K562 (cell line): ENCODE measurements around the gene CDC20. TPM values are rescaled to one million over a fixed set of nuclear protein-coding genes. Genes with fewer than 3 reads are reported as not detected.
A peak's percentile ranks its signal among the peaks of the same experiment; 100 is the strongest.

Experiments used
- ATAC-seq: fragments of 200-7000 bp; cut with Tn5 transposase; 3 replicates; pipeline ENCODE4 v1.9.1; 2020; ENCODE audit warnings: moderate library complexity
- BruUV-seq: library from RNA; stranded (reverse); fragments of 400-500 nt; replicated peaks from 2 replicates; lab custom pipeline; 2021; lab: Mats Ljungman, UMichigan
- CTCF ChIA-PET: fragments of 300-600 bp; formaldehyde crosslinking; extraction: SDS; loops from one replicate; lab custom pipeline; 2021; ENCODE audit warnings: low intra/inter-chr PET ratio; lab: Yijun Ruan, JAX
- POLR2A ChIA-PET: fragments of 300-600, 350-650 bp; sonication (Branson Sonifier 250); formaldehyde crosslinking; extraction: SDS; loops from one replicate; lab custom pipeline; 2021; ENCODE audit warnings: antibody characterized with exemption, inconsistent platforms; lab: Yijun Ruan, JAX
- DNase-seq, 4 experiments: peaks; one replicate each; pipeline versions ENCODE4 v3.0.0 to v3.0.0-alpha.2; 2011 to 2018; ENCODE audit warnings: low spot score in 3 of 4, mixed read lengths in 3 of 4; ENCODE audit errors: extremely low read depth in 1 of 4
- FAIRE-seq: peaks from 2 replicates; lab custom pipeline; 2011; peaks lifted over from hg19 to GRCh38; lab: Jason Lieb, UNC
- H2AFZ ChIP-seq: 2 replicates; pipeline ENCODE4 v1.6.0; 2011; ENCODE audit warnings: low read depth, low read length, control low read depth, inconsistent platforms
- H3K27ac ChIP-seq: fragments of 200-600 bp; 3 replicates; pipeline ENCODE4 v1.8.0; 2011; ENCODE audit warnings: low read depth, mild to moderate bottlenecking, control low read depth, inconsistent platforms, low read length, moderate library complexity, mixed read lengths; ENCODE audit errors: extremely low read depth
- H3K27me3 ChIP-seq, 2 experiments: fragments of 300-600 bp in 1 of 2; 2 replicates in 1 of 2; 3 replicates in 1 of 2; pipeline versions ENCODE4 v1.6.0 to v1.8.0; 2011; ENCODE audit warnings: inconsistent platforms in 2 of 2, low read length in 2 of 2, mild to moderate bottlenecking in 1 of 2, mixed read lengths in 1 of 2, moderate library complexity in 1 of 2; ENCODE audit not compliant: control insufficient read depth in 2 of 2, insufficient read depth in 2 of 2
- H3K36me3 ChIP-seq: fragments of 300-600 bp; 3 replicates; pipeline ENCODE4 v1.8.0; 2011; ENCODE audit warnings: mild to moderate bottlenecking, low read length, inconsistent platforms; ENCODE audit not compliant: control insufficient read depth, insufficient read depth
- H3K4me1 ChIP-seq, 2 experiments: fragments of 200-600 bp in 1 of 2; replicated peaks in 1 of 2; 2 replicates in 1 of 2; 3 replicates in 1 of 2; pipeline versions ENCODE4 v1.5.1 to v1.8.0; 2011; ENCODE audit warnings: inconsistent platforms in 2 of 2, low read length in 2 of 2, mild to moderate bottlenecking in 1 of 2, mixed read lengths in 1 of 2, moderate library complexity in 1 of 2; ENCODE audit not compliant: control insufficient read depth in 2 of 2, insufficient read depth in 2 of 2
- H3K4me2 ChIP-seq: 2 replicates; pipeline ENCODE4 v1.6.1; 2011; ENCODE audit warnings: low read length, control low read depth, inconsistent platforms, mixed read lengths; ENCODE audit not compliant: insufficient read depth
- H3K4me3 ChIP-seq: fragments of 200-600 bp; sonication (generic), shearing (Covaris generic); 2 replicates; pipeline ENCODE4 v1.5.1; 2016; ENCODE audit warnings: control low read depth, inconsistent platforms
- H3K79me2 ChIP-seq: fragments of 200-600 bp; 3 replicates; pipeline ENCODE4 v1.8.0; 2011; ENCODE audit warnings: low read length, inconsistent platforms; ENCODE audit not compliant: control insufficient read depth, insufficient read depth
- H3K9ac ChIP-seq, 2 experiments: 2 replicates each; pipeline versions ENCODE4 v1.6.0 to v1.6.1; 2011; ENCODE audit warnings: low read depth in 2 of 2, low read length in 2 of 2, control low read depth in 1 of 2, inconsistent platforms in 1 of 2, mild to moderate bottlenecking in 1 of 2, mixed read lengths in 1 of 2; ENCODE audit not compliant: insufficient read depth in 1 of 2
- H3K9me1 ChIP-seq: one replicate; pipeline ENCODE4 v1.6.0; 2011; ENCODE audit warnings: inconsistent platforms, mild to moderate bottlenecking, low read length, moderate library complexity; ENCODE audit not compliant: control insufficient read depth, insufficient read depth
- H3K9me3 ChIP-seq: replicated peaks from 2 replicates; pipeline ENCODE4 v1.5.1; 2011; ENCODE audit warnings: low read depth, low read length, inconsistent platforms; ENCODE audit not compliant: control insufficient read depth, insufficient read depth
- H4K20me1 ChIP-seq: replicated peaks from 2 replicates; pipeline ENCODE4 v1.6.1; 2011; ENCODE audit warnings: low read length, inconsistent platforms, mixed read lengths; ENCODE audit not compliant: control insufficient read depth, insufficient read depth
- BACH1 ChIP-seq: fragments of 200-800 bp; sonication (Bioruptor generic); IDR thresholded peaks from 2 replicates; pipeline ENCODE4 v1.6.1; 2016; ENCODE audit warnings: missing genetic modification characterization, missing compliant biosample characterization
- BHLHE40 ChIP-seq: IDR thresholded peaks from 2 replicates; pipeline ENCODE4 v1.6.1; 2011; ENCODE audit warnings: low read length, improper control_type of control experiment
- EZH2 ChIP-seq: IDR thresholded peaks from 2 replicates; pipeline ENCODE4 v1.6.1; 2012; ENCODE audit warnings: low read depth, mild to moderate bottlenecking, inconsistent platforms, low read length, borderline replicate concordance
- FUS ChIP-seq: fragments of 200-400 bp; formaldehyde crosslinking; optimal IDR thresholded peaks from 2 replicates; pipeline ENCODE3; 2017; ENCODE audit warnings: low read depth, low read length
- GATAD2B ChIP-seq: fragments of 450-650 bp; IDR thresholded peaks from 2 replicates; pipeline ENCODE4 v1.6.1; 2017; ENCODE audit warnings: mild to moderate bottlenecking, borderline replicate concordance
- LCOR ChIP-seq: sonication (generic); formaldehyde crosslinking; IDR thresholded peaks from 2 replicates; pipeline ENCODE4 v1.8.0; 2022; ENCODE audit warnings: mild to moderate bottlenecking, missing genetic modification reagents
- MLLT1 ChIP-seq, 2 experiments: fragments of 450-650 bp; IDR thresholded peaks; 2 replicates each; pipeline ENCODE4 v1.6.1; 2016
- NONO ChIP-seq, 2 experiments: fragments of 200-400 bp in 1 of 2; fragments of 450-650 bp in 1 of 2; formaldehyde crosslinking in 1 of 2; IDR thresholded peaks; 2 replicates each; pipeline ENCODE4 v1.6.1; 2017; ENCODE audit warnings: low read depth in 2 of 2, mild to moderate bottlenecking in 2 of 2, moderate library complexity in 2 of 2, low read length in 1 of 2
- RBM22 ChIP-seq: fragments of 200-400 bp; formaldehyde crosslinking; IDR thresholded peaks from 2 replicates; pipeline ENCODE4 v1.6.1; 2018; ENCODE audit warnings: low read length, low read depth; ENCODE audit not compliant: poor library complexity, severe bottlenecking
- RHOXF2B ChIP-seq: fragments of 250-450 bp; sonication (Bioruptor Pico); conservative IDR thresholded peaks from 2 replicates; pipeline ENCODE4 v1.5.1; 2021
- SAFB ChIP-seq: fragments of 200-400 bp; formaldehyde crosslinking; IDR thresholded peaks from 2 replicates; pipeline ENCODE4 v1.6.1; 2017; ENCODE audit warnings: low read depth, low read length, borderline replicate concordance
- SMARCC2 ChIP-seq: fragments of 450-650 bp; IDR thresholded peaks from 2 replicates; pipeline ENCODE4 v1.6.1; 2017; ENCODE audit warnings: antibody characterized with exemption, moderate library complexity, mild to moderate bottlenecking, low read depth
- SREBF1 ChIP-seq: fragments of 150-350 bp; IDR thresholded peaks from 2 replicates; pipeline ENCODE4 v1.6.1; 2014; ENCODE audit warnings: antibody characterized with exemption, low read depth, low read length, borderline replicate concordance
- STAT5A ChIP-seq: IDR thresholded peaks from 2 replicates; pipeline ENCODE4 v1.6.1; 2012; ENCODE audit warnings: low read length, inconsistent platforms, borderline replicate concordance
- TAF9B ChIP-seq: fragments of 450-650 bp; IDR thresholded peaks from 2 replicates; pipeline ENCODE4 v1.6.1; 2018; ENCODE audit warnings: mild to moderate bottlenecking; ENCODE audit not compliant: partially characterized antibody
- TCF3 ChIP-seq: sonication (generic); formaldehyde crosslinking; IDR thresholded peaks from 2 replicates; pipeline ENCODE4 v1.4.0; 2020; ENCODE audit warnings: mild to moderate bottlenecking, missing genetic modification reagents
- TEAD4 ChIP-seq, 2 experiments: sonication (generic) in 1 of 2; formaldehyde crosslinking in 1 of 2; IDR thresholded peaks; 2 replicates each; pipeline versions ENCODE4 v1.6.1 to v1.8.0; 2012 to 2022; ENCODE audit warnings: borderline replicate concordance in 1 of 2, inconsistent platforms in 1 of 2, low read length in 1 of 2, mild to moderate bottlenecking in 1 of 2, missing genetic modification reagents in 1 of 2
- ZBTB9 ChIP-seq: fragments of 450-650 bp; formaldehyde crosslinking; IDR thresholded peaks from 2 replicates; pipeline ENCODE4 v1.4.0; 2020; ENCODE audit warnings: mild to moderate bottlenecking, moderate library complexity
- WGBS: fragments of 100-300 bp; shearing (Covaris generic); methylation state at CpG from one replicate; pipeline ENCODE4 v1.1.6; 2016; ENCODE audit warnings: low coverage, mixed read lengths; ENCODE audit not compliant: insufficient coverage; ENCODE audit errors: missing lambda C conversion rate; 5-methylcytosine and 5-hydroxymethylcytosine counted together
- in situ Hi-C: fragments of 300-500 bp; cut with MboI; formaldehyde crosslinking; loops from 4 replicates; pipeline ENCODE4 v1.15.0; 2018; ENCODE audit warnings: inconsistent platforms, mixed read lengths
- intact Hi-C: fragments of 100-400 bp; cut with micrococcal nuclease; formaldehyde crosslinking; loops from 2 replicates; pipeline ENCODE4 v1.14.2; 2022
- polyA plus RNA-seq, 8 experiments: library from polyadenylated mRNA; depleted of rRNA in 4 of 8; stranded (reverse) in 5 of 8; unstranded in 3 of 8; fragments of >200 nt; fragmentation: Nextera tagmentation in 2 of 8; fragmentation: Illumina TruSeq in 1 of 8; extraction: Ambion mirVana in 2 of 8; extraction: Trizol in 1 of 8; gene quantifications; 2 replicates each; pipeline versions ENCODE4 v1.2.1 to v1.2.3, GENCODE V29; 2011 to 2014; ENCODE audit warnings: inconsistent platforms in 1 of 8, missing spikeins in 1 of 8
- total RNA-seq, 7 experiments: library from RNA; depleted of rRNA in 6 of 7; stranded (reverse); fragments of >200 nt in 6 of 7; fragmentation: Illumina TruSeq in 2 of 7; extraction: Trizol in 2 of 7; gene quantifications; 2 replicates each; pipeline versions ENCODE4 v1.2.1 to v1.2.3, GENCODE V29; 2011 to 2021; ENCODE audit warnings: low replicate concordance in 1 of 7

CDC20 gene
- total and polyA plus RNA-seq, 9 of the 15 experiments (the other 6 are each of a cell fraction or from before 2014, with no cell fraction given) = 45.2 to 224 (median 121) TPM

- Histone ChIP-seq H3K9me1 (peaks cover 12% of the 10 kb centered on the region), H4K20me1 (peaks cover 10% of the 10 kb centered on the region), H3K4me1 (peaks cover 31 to 45% of the 10 kb centered on the region in 2 experiments), H3K36me3 (peaks cover 37% of the 10 kb centered on the region), H3K27me3 (no peaks in the 10 kb centered on the region), H3K4me3 (peak overlapping the region; percentile 64), H3K27ac (peak overlapping the region; percentile 89), H3K9ac (peak overlapping the region; percentile 76 to 97), H3K9me3 (no peaks in the 10 kb centered on the region), H3K79me2 (peaks cover 40% of the 10 kb centered on the region), H3K4me2 (peak overlapping the region; percentile 93), H2AFZ (peak overlapping the region; percentile 78)
- ChIA-PET CTCF (no interaction called here), POLR2A (interaction anchor here (0.5 to 3.1 kb wide), 9 partner anchors 8 to 519 kb away, joined by 3 to 20 read pairs (median 5); partner anchors contain the start of genes CDC20, MED8 and SZT2)
- WGBS = 1% methylated on average over 39 of the region's 48 CpGs
- ATAC-seq (peak; percentile 40), DNase-seq (peak; percentile 87 to 90 (median 90)), FAIRE-seq (peak; percentile 82)
- BruUV-seq = TSS peak; percentile 61
- in situ Hi-C loops = no loop called here
- intact Hi-C loops = no loop called here
- TF ChIP-seq TAF9B = peak; percentile 11
- TF ChIP-seq GATAD2B = no peak
- TF ChIP-seq RBM22 = peak; percentile 73
- peak; percentile 91 for TF ChIP-seq TCF3 (CRISPR knock-in tag)
- TF ChIP-seq NONO (IDR thresholded peaks at IDR 0.05; ENCODE audit: low read depth in 2 of 2, low read length in 1 of 2) = 0 out of 4 replicates have a peak, but pooled peaks of 1 of the 2 experiments have one; percentile 4
- TF ChIP-seq RHOXF2B (CRISPR knock-in tag) = 0 out of 2 replicates have a peak, but pooled peaks have one; percentile 59
- TF ChIP-seq MLLT1 (IDR thresholded peaks at IDR 0.05) = 0 out of 4 replicates have a peak, but pooled peaks of 1 of the 2 experiments have one; percentile 9
- no peak for TF ChIP-seq BACH1 (tag)
- TF ChIP-seq LCOR = 0 out of 2 replicates have a peak, but pooled peaks have one; percentile 13
- peak; percentile 9; the same call in 1 of the 2 replicates for TF ChIP-seq BHLHE40
- peak; percentile 40; the same call in 1 of the 2 replicates for TF ChIP-seq SMARCC2
- 0 out of 2 replicates have a peak, but pooled peaks have one; percentile 76 for TF ChIP-seq ZBTB9 (CRISPR knock-in tag)
- peak; percentile 86 for TF ChIP-seq TEAD4 (IDR thresholded peaks at IDR 0.05; ENCODE audit: low read length)
- TF ChIP-seq TEAD4 (CRISPR knock-in tag; IDR thresholded peaks at IDR 0.05; ENCODE audit: borderline replicate concordance) = 0 out of 2 replicates have a peak, but pooled peaks have one; percentile 29
- peak; percentile 87 for TF ChIP-seq SAFB
- TF ChIP-seq EZH2 = no peak
- TF ChIP-seq FUS = no peak
- TF ChIP-seq STAT5A = peak; percentile 46; the same call in 1 of the 2 replicates
- TF ChIP-seq SREBF1 = no peak
Observed at GRCh38 chr1:43367026-43367903, 8.5 kb downstream of the CDC20 start.
